Fibroblast of the aortic adventitia (primary cell): ENCODE results near the gene CCDC74A. TPM values are rescaled to one million over a fixed set of nuclear protein-coding genes. Genes with fewer than 3 reads are reported as not detected.
A peak's percentile ranks its signal among the peaks of the same experiment; 100 is the strongest.
"Not testable (repeated sequence)": the region's sequence is repeated elsewhere in the genome, so short reads cannot be mapped to it uniquely, and the experiment has no call there.

Experiments
- DNase-seq: peaks from one replicate; pipeline ENCODE4 v3.0.0-alpha.2; 2010; ENCODE audit warnings: low read depth
- H3K4me3 ChIP-seq: 2 replicates; pipeline ENCODE4 v1.5.1; 2011; ENCODE audit warnings: low read depth, mild to moderate bottlenecking, control low read depth, low read length, moderate library complexity
- CTCF ChIP-seq: IDR thresholded peaks from 2 replicates; pipeline ENCODE4 v1.5.1; 2011; ENCODE audit warnings: mild to moderate bottlenecking, low read length, control low read depth, inconsistent platforms; ENCODE audit not compliant: insufficient read depth
- total RNA-seq: library from RNA; depleted of rRNA; stranded (reverse); fragments of >200 nt; gene quantifications from 2 replicates; pipeline ENCODE4 v1.2.3, GENCODE V29; 2012; ENCODE audit warnings: low replicate concordance

CCDC74A gene
- total RNA-seq, 1 donor: 15.1 TPM

GRCh38 chr2:131492418-131493198 lies 35.1 kb upstream of the CCDC74A start:
- TF ChIP-seq CTCF: peak; percentile 81
- DNase-seq: peak; percentile 92

GRCh38 chr2:131493199-131493968 lies 34.3 kb upstream of the CCDC74A start:
- peak; percentile 14 for DNase-seq
- H3K4me3 ChIP-seq: peak overlapping the region; percentile 84
- no peak for TF ChIP-seq CTCF

More at GRCh38 chr2:131492418-131493198, 35.1 kb upstream of the CCDC74A start:
- H3K4me3 ChIP-seq: peak overlapping the region; percentile 84

- not testable (repeated sequence) for DNase-seq, H3K4me3 ChIP-seq
Measured at GRCh38 chr2:131495506-131495905, 32.2 kb upstream of the CCDC74A start.

GRCh38 chr2:131498321-131498973 lies 29.2 kb upstream of the CCDC74A start:
- not testable (repeated sequence) for H3K4me3 ChIP-seq
- DNase-seq: peak; percentile 85

- not testable (repeated sequence) for DNase-seq, H3K4me3 ChIP-seq
Measured at GRCh38 chr2:131503587-131503986, 24.1 kb upstream of the CCDC74A start.

GRCh38 chr2:131504082-131504750 lies 23.5 kb upstream of the CCDC74A start:
- not testable (repeated sequence) for H3K4me3 ChIP-seq, DNase-seq

GRCh38 chr2:131509615-131510014 lies 18.1 kb upstream of the CCDC74A start:
- no peak overlapping the region for H3K4me3 ChIP-seq
- TF ChIP-seq CTCF: no peak

GRCh38 chr2:131511291-131511968 lies 16.3 kb upstream of the CCDC74A start:
- not testable (repeated sequence) for H3K4me3 ChIP-seq, DNase-seq

More at GRCh38 chr2:131509615-131510014, 18.1 kb upstream of the CCDC74A start:
- no peak for DNase-seq

GRCh38 chr2:131511969-131512870 lies 15.5 kb upstream of the CCDC74A start:
- DNase-seq, H3K4me3 ChIP-seq: not testable (repeated sequence)

GRCh38 chr2:131514408-131515166 lies 13.1 kb upstream of the CCDC74A start:
- DNase-seq, H3K4me3 ChIP-seq: not testable (repeated sequence)

- DNase-seq: not testable (repeated sequence)
Measured at GRCh38 chr2:131515235-131515634, 12.5 kb upstream of the CCDC74A start.

More at GRCh38 chr2:131515235-131515634, 12.5 kb upstream of the CCDC74A start:
- not testable (repeated sequence) for H3K4me3 ChIP-seq
